Astrocyte (in vitro differentiated cells and primary cell): ENCODE data around the gene VDR. TPM values are rescaled to one million over a fixed set of nuclear protein-coding genes. Genes with fewer than 3 reads are reported as not detected.
"Not testable (repeated sequence)": the region's sequence is repeated elsewhere in the genome, so short reads cannot be mapped to it uniquely, and the experiment has no call there.

Experiments used
- DNase-seq: peaks from one replicate; pipeline ENCODE4 v3.0.0-alpha.2; 2010; ENCODE audit warnings: low read depth
- FAIRE-seq: peaks from 2 replicates; lab custom pipeline; 2011; peaks lifted over from hg19 to GRCh38; lab: Jason Lieb, UNC
- H2AFZ ChIP-seq: 2 replicates; pipeline ENCODE4 v1.6.0; 2012; ENCODE audit warnings: low read depth, low read length, inconsistent platforms
- H3K27ac ChIP-seq: 2 replicates; pipeline ENCODE4 v1.5.1; 2011; ENCODE audit warnings: low read depth, low read length, inconsistent platforms
- H3K27me3 ChIP-seq: 2 replicates; pipeline ENCODE4 v1.6.0; 2011; ENCODE audit warnings: low read length, inconsistent platforms; ENCODE audit not compliant: insufficient read depth
- H3K36me3 ChIP-seq: 2 replicates; pipeline ENCODE4 v1.5.1; 2011; ENCODE audit warnings: low read length, inconsistent platforms; ENCODE audit not compliant: insufficient read depth
- H3K4me1 ChIP-seq: 2 replicates; pipeline ENCODE4 v1.5.1; 2011; ENCODE audit warnings: low read length, inconsistent platforms; ENCODE audit not compliant: insufficient read depth
- H3K4me2 ChIP-seq: 2 replicates; pipeline ENCODE4 v1.6.0; 2012; ENCODE audit warnings: low read length, inconsistent platforms
- H3K4me3 ChIP-seq: 2 replicates; pipeline ENCODE4 v1.5.1; 2011; ENCODE audit warnings: low read depth, mild to moderate bottlenecking, low read length, inconsistent platforms; ENCODE audit not compliant: insufficient read depth
- H3K79me2 ChIP-seq: 2 replicates; pipeline ENCODE4 v1.6.0; 2012; ENCODE audit warnings: mild to moderate bottlenecking, low read length, inconsistent platforms; ENCODE audit not compliant: insufficient read depth
- H3K9ac ChIP-seq: 2 replicates; pipeline ENCODE4 v1.6.0; 2012; ENCODE audit warnings: mild to moderate bottlenecking, low read length, inconsistent platforms
- H3K9me3 ChIP-seq: 2 replicates; pipeline ENCODE4 v1.5.1; 2012; ENCODE audit warnings: low read depth, mild to moderate bottlenecking, low read length, inconsistent platforms; ENCODE audit not compliant: insufficient read depth
- H4K20me1 ChIP-seq: 2 replicates; pipeline ENCODE4 v1.6.0; 2012; ENCODE audit warnings: low read length, inconsistent platforms; ENCODE audit not compliant: insufficient read depth
- H3K27ac Mint-ChIP-seq: one replicate; pipeline ENCODE4 v1.8.0; 2021; ENCODE audit warnings: mild to moderate bottlenecking, mixed read lengths; ENCODE audit not compliant: unreplicated experiment
- H3K27me3 Mint-ChIP-seq: one replicate; pipeline ENCODE4 v1.8.0; 2021; ENCODE audit warnings: low read depth, mixed read lengths; ENCODE audit not compliant: unreplicated experiment
- H3K36me3 Mint-ChIP-seq: one replicate; pipeline ENCODE4 v1.8.0; 2021; ENCODE audit warnings: low read depth, mixed read lengths; ENCODE audit not compliant: unreplicated experiment
- H3K4me1 Mint-ChIP-seq: one replicate; pipeline ENCODE4 v1.8.0; 2021; ENCODE audit warnings: low read depth, mixed read lengths; ENCODE audit not compliant: unreplicated experiment
- H3K4me3 Mint-ChIP-seq: one replicate; pipeline ENCODE4 v1.8.0; 2021; ENCODE audit warnings: mild to moderate bottlenecking, moderate library complexity, mixed read lengths; ENCODE audit not compliant: unreplicated experiment
- H3K9me3 Mint-ChIP-seq: one replicate; pipeline ENCODE4 v1.8.0; 2021; ENCODE audit warnings: mild to moderate bottlenecking, mixed read lengths; ENCODE audit not compliant: unreplicated experiment
- CTCF ChIP-seq: IDR thresholded peaks from 2 replicates; pipeline ENCODE4 v1.5.1; 2011; ENCODE audit warnings: low read depth, mild to moderate bottlenecking, inconsistent platforms, low read length, moderate library complexity; ENCODE audit not compliant: insufficient read depth
- EZH2 ChIP-seq: IDR thresholded peaks from 2 replicates; pipeline ENCODE4 v1.6.1; 2012; ENCODE audit warnings: mild to moderate bottlenecking, low read length, inconsistent platforms; ENCODE audit not compliant: insufficient read depth
- total RNA-seq: library from RNA; stranded (reverse); gene quantifications from 2 replicates; pipeline ENCODE4 v1.2.1, GENCODE V29; 2021

VDR gene
- total RNA-seq, 1 donor from 2014 or later, result 6.6 TPM

GRCh38 chr12:47811581-47812484 lies 93.0 kb downstream of the VDR start:
- Histone ChIP-seq H4K20me1 (peaks cover 93% of the 10 kb centered on the region), H3K4me1 (peaks cover 81% of the 10 kb centered on the region), H3K79me2 (peaks cover 98% of the 10 kb centered on the region), H3K27me3 (no peaks in the 10 kb centered on the region), H3K9me3 (no peaks in the 10 kb centered on the region), H3K4me2 (peak overlapping the region; percentile 86), H3K9ac (peak overlapping the region; percentile 82), H3K27ac (peak overlapping the region; percentile 94), H3K4me3 (no peak overlapping the region), H3K36me3 (peaks cover 5% of the 10 kb centered on the region), H2AFZ (no peak overlapping the region)
- Mint-ChIP-seq H3K36me3 (peaks cover 2% of the 10 kb centered on the region), H3K4me1 (peaks cover 69% of the 10 kb centered on the region), H3K9me3 (no peaks in the 10 kb centered on the region), H3K27me3 (no peaks in the 10 kb centered on the region), H3K27ac (peak overlapping the region; percentile 96), H3K4me3 (peak overlapping the region; percentile 66)
- TF ChIP-seq EZH2 (no peak), CTCF (no peak)
- FAIRE-seq (no peak), DNase-seq (peak; percentile 90)

- Histone ChIP-seq H3K4me2 (peak overlapping the region; percentile 86), H3K9ac (peak overlapping the region; percentile 82), H2AFZ (no peak overlapping the region), H3K4me3 (no peak overlapping the region), H3K79me2 (peaks cover 98% of the 10 kb centered on the region), H4K20me1 (peaks cover 93% of the 10 kb centered on the region), H3K4me1 (peaks cover 75% of the 10 kb centered on the region), H3K9me3 (no peaks in the 10 kb centered on the region), H3K27ac (peak overlapping the region; percentile 94), H3K36me3 (peaks cover 5% of the 10 kb centered on the region), H3K27me3 (no peaks in the 10 kb centered on the region)
- FAIRE-seq (no peak), DNase-seq (no peak)
- Mint-ChIP-seq H3K36me3 (peaks cover 4% of the 10 kb centered on the region), H3K27ac (peak overlapping the region; percentile 94), H3K9me3 (no peaks in the 10 kb centered on the region), H3K4me3 (peak overlapping the region; percentile 64), H3K27me3 (no peaks in the 10 kb centered on the region), H3K4me1 (peaks cover 64% of the 10 kb centered on the region)
- TF ChIP-seq EZH2 (no peak), CTCF (no peak)
These were observed 93.8 kb downstream of the VDR start for GRCh38 chr12:47811072-47811396.

DNA sequence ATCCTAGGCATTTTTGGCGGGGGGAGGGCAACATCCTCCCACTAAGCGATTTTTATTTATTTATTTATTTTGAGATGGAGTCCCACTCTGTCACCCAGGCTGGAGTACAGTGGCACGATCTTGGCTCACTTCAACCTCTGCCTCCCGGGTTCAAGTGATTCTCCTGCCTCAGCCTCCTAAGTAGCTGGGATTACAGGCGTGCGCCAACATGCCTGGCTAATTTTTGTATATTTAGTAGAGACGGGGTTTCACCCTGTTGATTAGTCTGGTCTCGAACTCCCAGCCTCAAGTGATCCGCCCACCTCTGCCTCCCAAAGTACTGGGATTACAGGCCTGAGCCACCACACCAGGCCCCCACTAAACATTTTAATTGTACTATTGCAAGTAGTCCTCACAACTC lies 95.3 kb downstream of the VDR start:
- not testable (repeated sequence) for H3K4me2 ChIP-seq, DNase-seq, H3K4me3 ChIP-seq, H3K4me3 Mint-ChIP-seq, H3K36me3 ChIP-seq, FAIRE-seq, H3K9me3 ChIP-seq, H2AFZ ChIP-seq, H3K9me3 Mint-ChIP-seq, H3K27me3 Mint-ChIP-seq, H3K9ac ChIP-seq, H3K27ac Mint-ChIP-seq, H3K27me3 ChIP-seq, H3K36me3 Mint-ChIP-seq
- H3K4me1 ChIP-seq, result peaks cover 66% of the 10 kb centered on the region
- H3K4me1 Mint-ChIP-seq, result peaks cover 68% of the 10 kb centered on the region
- H3K27ac ChIP-seq, result peak overlapping the region; percentile 94
- peaks cover 98% of the 10 kb centered on the region for H3K79me2 ChIP-seq
- H4K20me1 ChIP-seq, result peaks cover 93% of the 10 kb centered on the region
